GM20000 (cell line): ENCODE results near the gene S100B.

ENCODE experiments used
- DNase-seq: peaks from one replicate; pipeline ENCODE4 v3.0.0; 2012; ENCODE audit warnings: low spot score
- TF ChIP-seq, protein P1 (sequence below): IDR thresholded peaks from 2 replicates; pipeline ENCODE4 v1.5.1; 2012; ENCODE audit warnings: mild to moderate bottlenecking, control low read depth; ENCODE audit errors: extremely low read depth, missing control alignments

S100B gene

DNA sequence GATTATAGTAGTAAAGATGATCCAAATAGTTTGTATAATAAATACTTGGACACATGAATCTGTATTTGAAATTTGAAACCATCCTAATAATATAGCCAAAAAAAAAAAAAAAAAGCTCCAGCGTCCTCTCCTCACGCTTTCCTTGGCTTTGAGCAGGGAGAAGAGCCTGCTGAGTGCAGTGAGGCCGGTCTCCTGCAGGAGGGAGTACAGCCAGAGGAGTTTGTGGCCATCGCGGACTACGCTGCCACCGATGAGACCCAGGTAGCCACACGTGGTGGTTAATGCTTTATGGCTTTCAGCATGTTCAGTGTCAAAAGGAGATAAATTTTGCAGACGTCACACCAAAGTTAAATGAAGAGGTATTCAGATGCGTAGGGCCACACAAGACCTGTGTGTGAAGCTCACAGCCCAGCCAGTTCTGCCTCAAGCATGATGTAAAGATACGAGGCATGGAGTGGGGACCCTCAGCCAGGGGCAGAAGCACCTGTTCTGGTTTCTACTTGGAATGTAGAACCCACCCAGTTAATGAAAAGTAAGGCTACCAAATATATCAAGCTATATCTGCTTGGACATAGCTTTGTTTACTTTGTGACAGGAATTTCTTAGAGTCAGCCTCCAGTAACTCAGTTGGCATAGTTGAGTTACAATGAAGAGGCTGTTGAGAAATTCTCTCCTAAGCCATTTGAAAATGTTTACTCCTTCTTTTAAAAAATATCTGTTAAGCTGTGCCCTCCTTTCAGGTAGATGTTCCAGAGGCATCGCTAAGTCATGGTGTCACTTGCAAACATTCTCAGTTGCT is 38.7 kb upstream of the S100B start:
- DNase-seq: no peak
- TF ChIP-seq, protein P1, sequence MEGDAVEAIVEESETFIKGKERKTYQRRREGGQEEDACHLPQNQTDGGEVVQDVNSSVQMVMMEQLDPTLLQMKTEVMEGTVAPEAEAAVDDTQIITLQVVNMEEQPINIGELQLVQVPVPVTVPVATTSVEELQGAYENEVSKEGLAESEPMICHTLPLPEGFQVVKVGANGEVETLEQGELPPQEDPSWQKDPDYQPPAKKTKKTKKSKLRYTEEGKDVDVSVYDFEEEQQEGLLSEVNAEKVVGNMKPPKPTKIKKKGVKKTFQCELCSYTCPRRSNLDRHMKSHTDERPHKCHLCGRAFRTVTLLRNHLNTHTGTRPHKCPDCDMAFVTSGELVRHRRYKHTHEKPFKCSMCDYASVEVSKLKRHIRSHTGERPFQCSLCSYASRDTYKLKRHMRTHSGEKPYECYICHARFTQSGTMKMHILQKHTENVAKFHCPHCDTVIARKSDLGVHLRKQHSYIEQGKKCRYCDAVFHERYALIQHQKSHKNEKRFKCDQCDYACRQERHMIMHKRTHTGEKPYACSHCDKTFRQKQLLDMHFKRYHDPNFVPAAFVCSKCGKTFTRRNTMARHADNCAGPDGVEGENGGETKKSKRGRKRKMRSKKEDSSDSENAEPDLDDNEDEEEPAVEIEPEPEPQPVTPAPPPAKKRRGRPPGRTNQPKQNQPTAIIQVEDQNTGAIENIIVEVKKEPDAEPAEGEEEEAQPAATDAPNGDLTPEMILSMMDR: no peak

DNA sequence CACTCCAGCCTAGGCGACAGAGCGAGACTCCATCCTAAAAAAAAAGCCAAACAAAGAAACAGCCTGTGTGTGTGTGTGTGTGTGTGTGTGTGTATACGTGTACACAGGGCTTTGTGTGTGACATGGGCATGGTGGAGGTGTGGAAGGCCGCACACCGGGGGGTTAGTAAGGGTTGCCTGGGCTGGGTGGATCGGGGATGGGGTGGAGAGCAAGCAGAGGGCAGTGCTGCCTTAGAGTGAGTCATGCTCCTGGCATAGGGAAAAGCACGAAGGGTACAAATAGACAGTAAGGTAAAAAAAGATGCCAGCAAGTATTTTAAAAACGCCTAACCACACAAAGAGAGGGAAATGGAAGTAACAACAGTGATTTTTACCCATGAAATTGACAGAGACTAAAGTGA is 36.8 kb upstream of the S100B start:
- DNase-seq: no peak

DNA sequence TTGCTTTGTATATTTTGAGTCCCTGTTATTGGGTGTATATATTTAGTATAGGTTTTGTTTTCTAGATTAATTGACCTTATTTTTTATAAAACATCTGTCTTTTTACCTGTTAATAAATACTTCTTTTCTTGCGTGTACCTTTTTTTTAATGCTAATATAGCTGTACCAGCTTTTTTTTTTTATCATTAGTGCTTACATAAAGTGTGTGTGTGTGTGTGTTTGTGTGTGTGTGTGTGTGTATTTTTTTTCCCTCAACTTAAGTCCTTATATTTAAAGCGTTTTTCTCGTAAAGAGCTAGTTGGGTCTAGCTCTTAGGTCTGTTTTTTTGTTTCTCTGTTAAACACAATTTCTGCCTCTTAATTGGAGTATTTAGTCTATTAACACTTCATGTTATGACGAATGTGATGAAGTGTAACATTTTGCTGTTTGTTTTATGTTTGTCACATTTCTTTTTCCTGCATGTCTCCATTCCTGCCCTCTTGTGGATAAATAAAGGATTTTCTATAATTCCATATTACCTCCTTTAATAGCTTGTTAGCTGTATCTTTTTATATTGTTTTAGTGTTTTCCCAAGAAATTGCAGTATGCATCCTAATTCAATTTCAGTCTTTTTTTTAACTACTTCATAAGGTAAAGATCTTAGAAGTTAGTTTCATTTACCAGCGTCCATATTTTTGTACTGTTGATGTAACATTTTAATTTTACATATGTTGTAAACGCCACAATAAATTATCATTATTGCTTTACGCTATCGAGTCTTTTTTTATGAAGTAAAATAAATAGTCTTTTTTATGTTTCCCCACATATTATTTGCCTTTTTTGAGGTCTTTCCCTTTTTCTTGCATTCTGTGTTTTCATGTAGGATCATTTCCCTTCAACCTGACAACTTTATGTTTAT is 34.9 kb upstream of the S100B start:
- TF ChIP-seq, protein P1: no peak
- no peak for DNase-seq

More for the DNA sequence above, 36.8 kb upstream of the S100B start:
- TF ChIP-seq, protein P1: no peak

DNA sequence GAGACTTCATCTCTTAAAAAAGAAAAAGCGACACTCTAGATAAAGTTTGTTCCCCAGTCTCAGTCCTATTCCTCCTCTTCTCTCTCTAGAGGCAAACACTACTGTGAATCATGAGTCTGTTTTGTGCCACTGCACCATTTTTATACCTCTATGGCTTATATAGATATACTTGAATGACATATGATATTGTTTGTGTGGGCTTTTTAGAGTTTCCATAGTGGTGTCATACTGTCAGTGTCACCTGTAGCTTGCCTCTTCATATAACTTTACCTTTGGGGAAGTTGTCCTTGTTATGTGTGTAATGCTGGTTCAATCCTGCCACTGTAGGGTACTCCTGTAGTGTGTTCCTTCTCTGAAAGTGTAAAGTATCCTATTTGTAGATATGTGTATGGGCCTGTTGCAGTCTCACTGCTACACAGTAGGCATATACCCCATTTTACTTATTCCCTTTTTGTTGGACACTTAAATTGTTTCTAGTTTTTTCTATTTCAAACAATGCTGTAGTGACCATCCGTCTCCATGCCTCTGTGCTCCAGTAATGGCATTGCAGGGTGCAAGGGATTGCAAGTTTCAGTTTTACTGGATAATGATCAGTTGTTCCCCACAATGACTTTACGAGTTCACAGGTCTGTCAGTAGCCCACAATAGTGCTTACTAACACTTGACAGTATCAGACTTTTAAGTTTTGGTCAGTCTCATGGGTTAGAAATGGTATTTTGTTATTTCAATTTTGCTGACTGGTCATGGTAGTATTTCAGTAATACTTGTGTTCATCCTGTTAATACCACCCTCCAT is 33.3 kb upstream of the S100B start:
- TF ChIP-seq, protein P1: no peak
- no peak for DNase-seq

DNA sequence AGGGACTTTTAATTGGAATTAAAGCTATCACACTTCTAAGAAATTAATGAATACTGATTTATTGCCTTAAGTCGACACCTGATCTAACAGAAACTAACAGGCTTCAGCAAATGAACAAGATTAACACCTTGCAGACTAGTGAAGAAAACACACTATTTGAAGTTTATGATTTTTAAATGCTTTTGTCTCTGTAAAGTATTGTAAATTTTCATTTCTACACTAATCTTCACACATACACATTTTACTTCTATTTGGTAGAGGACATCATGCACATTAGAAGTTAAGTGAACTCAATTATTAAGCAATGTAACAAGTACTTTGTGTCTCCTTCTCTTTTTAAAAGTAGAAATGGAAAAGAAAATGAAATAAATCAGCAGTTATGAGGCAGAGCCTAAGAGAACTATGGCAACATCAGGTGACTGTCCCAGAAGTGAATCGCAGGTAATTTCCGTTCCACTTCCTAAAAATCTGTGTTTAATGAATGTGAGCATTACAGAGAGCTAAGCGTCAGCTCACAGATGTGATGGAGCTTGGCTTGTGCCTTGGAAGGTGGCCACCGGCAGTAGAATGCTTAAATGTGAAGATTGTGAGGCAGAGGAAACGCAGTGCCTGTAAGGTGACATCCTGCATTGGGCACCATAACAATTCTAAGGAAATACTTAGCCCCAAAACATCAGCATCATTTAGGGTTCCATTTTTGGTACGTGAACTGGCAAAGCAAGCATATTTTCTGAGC is 31.8 kb upstream of the S100B start:
- TF ChIP-seq, protein P1: no peak
- DNase-seq: no peak

DNA sequence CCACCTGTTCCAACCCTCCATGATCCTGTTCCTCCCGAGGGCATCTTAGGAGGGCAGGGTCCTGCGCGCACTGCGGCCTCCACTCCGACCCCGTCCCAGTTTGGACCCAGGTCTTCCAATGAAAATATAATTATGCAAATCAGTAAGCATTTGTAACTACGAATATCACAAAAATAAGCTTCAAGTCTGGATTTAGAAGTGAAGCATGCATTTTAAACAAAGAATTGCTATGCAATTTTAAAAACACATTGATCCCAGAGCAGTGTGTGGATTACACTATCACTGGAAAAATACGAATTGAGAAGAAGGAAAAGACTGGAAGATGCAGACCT is 31.3 kb upstream of the S100B start:
- TF ChIP-seq, protein P1: no peak
- no peak for DNase-seq
